ENCODE results near the gene CMTM6. TPM values are rescaled to one million over a fixed set of nuclear protein-coding genes. Genes with fewer than 3 reads are reported as not detected.
A peak's percentile ranks its signal among the peaks of the same experiment; 100 is the strongest.
"Not testable (repeated sequence)": the region's sequence is repeated elsewhere in the genome, so short reads cannot be mapped to it uniquely, and the experiment has no call there.

The CMTM6 gene
- total RNA-seq, 1 donor from 2014 or later = 44.0 TPM

- Mint-ChIP-seq H3K9me3 (peaks cover 24% of the 10 kb centered on the region), H3K36me3 (peaks cover 30% of the 10 kb centered on the region), H3K4me1 (peaks cover 15% of the 10 kb centered on the region), H3K4me3 (no peak overlapping the region), H3K27me3 (ENCODE audit: low read depth) (no peaks in the 10 kb centered on the region), H3K27ac (no peak overlapping the region)
- no peak for TF ChIP-seq CTCF (IDR thresholded peaks at IDR 0.05; ENCODE audit: unreplicated experiment)
- no peak for DNase-seq (ENCODE audit: low spot score in 2 of 2, unreplicated experiment in 2 of 2)
These were observed 59.9 kb downstream of the CMTM6 start for GRCh38 chr3:32442766-32443165.

- Mint-ChIP-seq H3K9me3 (peaks cover 15% of the 10 kb centered on the region), H3K36me3 (peaks cover 14% of the 10 kb centered on the region), H3K4me1 (peaks cover 15% of the 10 kb centered on the region), H3K4me3 (no peak overlapping the region), H3K27ac (peak overlapping the region; percentile 82), H3K27me3 (ENCODE audit: low read depth) (no peaks in the 10 kb centered on the region)
- no peak for TF ChIP-seq CTCF (IDR thresholded peaks at IDR 0.05; ENCODE audit: unreplicated experiment)
- DNase-seq (ENCODE audit: low spot score in 2 of 2, unreplicated experiment in 2 of 2) = peak in 1 of 2 experiments; percentile 20
These were observed 61.9 kb downstream of the CMTM6 start for GRCh38 chr3:32440611-32441350.

- DNase-seq (ENCODE audit: low spot score in 2 of 2, unreplicated experiment in 2 of 2); H3K4me3 Mint-ChIP-seq; H3K27me3 Mint-ChIP-seq (ENCODE audit: low read depth); H3K27ac Mint-ChIP-seq: not testable (repeated sequence)
- Mint-ChIP-seq H3K36me3 (peaks cover 14% of the 10 kb centered on the region), H3K4me1 (peaks cover 15% of the 10 kb centered on the region), H3K9me3 (peaks cover 10% of the 10 kb centered on the region)
These were observed 63.2 kb downstream of the CMTM6 start for GRCh38 chr3:32439421-32439820.

- Mint-ChIP-seq H3K27me3 (ENCODE audit: low read depth) (no peaks in the 10 kb centered on the region), H3K36me3 (peaks cover 9% of the 10 kb centered on the region), H3K27ac (peak overlapping the region; percentile 49), H3K4me1 (peaks cover 15% of the 10 kb centered on the region), H3K4me3 (no peak overlapping the region), H3K9me3 (peaks cover 5% of the 10 kb centered on the region)
- no peak for TF ChIP-seq CTCF (IDR thresholded peaks at IDR 0.05; ENCODE audit: unreplicated experiment)
- DNase-seq (ENCODE audit: low spot score in 2 of 2, unreplicated experiment in 2 of 2) = peak in 1 of 2 experiments; percentile 6
These were observed 63.9 kb downstream of the CMTM6 start for GRCh38 chr3:32438596-32439344.

- DNase-seq (ENCODE audit: low spot score in 2 of 2, unreplicated experiment in 2 of 2) = no peak
- Mint-ChIP-seq H3K9me3 (no peaks in the 10 kb centered on the region), H3K4me3 (no peak overlapping the region), H3K36me3 (peaks cover 3% of the 10 kb centered on the region), H3K27me3 (ENCODE audit: low read depth) (no peaks in the 10 kb centered on the region), H3K27ac (no peak overlapping the region), H3K4me1 (peaks cover 15% of the 10 kb centered on the region)
- no peak for TF ChIP-seq CTCF (IDR thresholded peaks at IDR 0.05; ENCODE audit: unreplicated experiment)
These were observed 64.8 kb downstream of the CMTM6 start for GRCh38 chr3:32437896-32438295.

GRCh38 chr3:32436816-32437189 is 65.8 kb downstream of the CMTM6 start:
- no peak for TF ChIP-seq CTCF (IDR thresholded peaks at IDR 0.05; ENCODE audit: unreplicated experiment)
- Mint-ChIP-seq H3K9me3 (no peaks in the 10 kb centered on the region), H3K36me3 (no peaks in the 10 kb centered on the region), H3K4me1 (peaks cover 15% of the 10 kb centered on the region), H3K4me3 (no peak overlapping the region), H3K27ac (no peak overlapping the region), H3K27me3 (ENCODE audit: low read depth) (no peaks in the 10 kb centered on the region)
- DNase-seq (ENCODE audit: low spot score in 2 of 2, unreplicated experiment in 2 of 2) = no peak

All from mesothelial cell of epicardium (in vitro differentiated cells).